ENCODE measurements around the gene CDV3. TPM values are rescaled to one million over a fixed set of nuclear protein-coding genes. Genes with fewer than 3 reads are reported as not detected.
A peak's percentile ranks its signal among the peaks of the same experiment; 100 is the strongest.

CDV3 gene
- total RNA-seq, 1 experiment from 2014 or later, result 306 TPM

- CTCF ChIA-PET, result interaction anchor here (0.6 to 1.3 kb wide), 5 partner anchors 12 to 110 kb away, joined by 3 to 5 read pairs (median 3); no protein-coding TSS in a partner anchor
- BruUV-seq (replicated peaks), result TSS peak; percentile 36
- Mint-ChIP-seq H3K36me3 (ENCODE audit: insufficient read depth, unreplicated experiment) (peaks cover 86% of the 10 kb centered on the region), H3K27ac (ENCODE audit: unreplicated experiment) (peak overlapping the region; percentile 33), H3K27me3 (ENCODE audit: unreplicated experiment) (no peaks in the 10 kb centered on the region), H3K9me3 (ENCODE audit: low read depth, unreplicated experiment) (no peaks in the 10 kb centered on the region), H3K4me3 (ENCODE audit: low read depth, unreplicated experiment) (peak overlapping the region; percentile 95), H3K4me1 (ENCODE audit: low read depth, unreplicated experiment) (peaks cover 63% of the 10 kb centered on the region)
- no peak for DNase-seq
- no peak for TF ChIP-seq CTCF (IDR thresholded peaks at IDR 0.05; ENCODE audit: unreplicated experiment)
- intact Hi-C loops (cut with micrococcal nuclease; ENCODE audit: unreplicated experiment), result loop anchor here (5.0 kb wide), 2 partner anchors 193 to 533 kb away; no protein-coding TSS in a partner anchor
Observed at GRCh38 chr3:133575086-133575485, 1.6 kb downstream of the CDV3 start.

- Mint-ChIP-seq H3K4me1 (ENCODE audit: low read depth, unreplicated experiment) (peaks cover 52% of the 10 kb centered on the region), H3K27me3 (ENCODE audit: unreplicated experiment) (no peaks in the 10 kb centered on the region), H3K4me3 (ENCODE audit: low read depth, unreplicated experiment) (peak overlapping the region; percentile 95), H3K27ac (ENCODE audit: unreplicated experiment) (peak overlapping the region; percentile 84), H3K36me3 (ENCODE audit: insufficient read depth, unreplicated experiment) (peaks cover 92% of the 10 kb centered on the region), H3K9me3 (ENCODE audit: low read depth, unreplicated experiment) (no peaks in the 10 kb centered on the region)
- DNase-seq, result no peak
- intact Hi-C loops (cut with micrococcal nuclease; ENCODE audit: unreplicated experiment), result loop anchor here (5.0 kb wide), 2 partner anchors 194 to 534 kb away; no protein-coding TSS in a partner anchor
- CTCF ChIA-PET, result interaction anchor here (0.7 kb wide), 1 partner anchor 518 kb away, joined by 3 read pairs; no protein-coding TSS in a partner anchor
- BruUV-seq (replicated peaks), result no TSS peak
- no peak for TF ChIP-seq CTCF (IDR thresholded peaks at IDR 0.05; ENCODE audit: unreplicated experiment)
Observed at GRCh38 chr3:133576169-133576568, 2.7 kb downstream of the CDV3 start.

- no peaks in the 10 kb centered on the region for H3K27me3 Mint-ChIP-seq (ENCODE audit: unreplicated experiment)
- H3K36me3 Mint-ChIP-seq (ENCODE audit: insufficient read depth, unreplicated experiment), result peaks cover 100% of the 10 kb centered on the region
- no peaks in the 10 kb centered on the region for H3K9me3 Mint-ChIP-seq (ENCODE audit: low read depth, unreplicated experiment)
- peaks cover 50% of the 10 kb centered on the region for H3K4me1 Mint-ChIP-seq (ENCODE audit: low read depth, unreplicated experiment)
- CTCF ChIA-PET, result interaction anchor here (0.5 to 2.6 kb wide), 21 partner anchors 8 to 920 kb away, joined by 3 to 15 read pairs (median 4); no protein-coding TSS in a partner anchor
- peak overlapping the region; percentile 95 for H3K4me3 Mint-ChIP-seq (ENCODE audit: low read depth, unreplicated experiment)
- BruUV-seq (replicated peaks), result no TSS peak
- TF ChIP-seq CTCF (IDR thresholded peaks at IDR 0.05; ENCODE audit: unreplicated experiment), result peak; percentile 78
- intact Hi-C loops (cut with micrococcal nuclease; ENCODE audit: unreplicated experiment), result loop anchor here (1.0 to 5.0 kb wide), 4 partner anchors 114 to 536 kb away; no protein-coding TSS in a partner anchor
- H3K27ac Mint-ChIP-seq (ENCODE audit: unreplicated experiment), result no peak overlapping the region
- peak; percentile 51 for DNase-seq
Observed at GRCh38 chr3:133578548-133579191, 5.2 kb downstream of the CDV3 start.

- H3K36me3 Mint-ChIP-seq (ENCODE audit: insufficient read depth, unreplicated experiment), result peaks cover 99% of the 10 kb centered on the region
- TF ChIP-seq CTCF (IDR thresholded peaks at IDR 0.05; ENCODE audit: unreplicated experiment), result no peak
- no peak overlapping the region for H3K27ac Mint-ChIP-seq (ENCODE audit: unreplicated experiment)
- H3K4me1 Mint-ChIP-seq (ENCODE audit: low read depth, unreplicated experiment), result peaks cover 55% of the 10 kb centered on the region
- intact Hi-C loops (cut with micrococcal nuclease; ENCODE audit: unreplicated experiment), result no loop called here
- no TSS peak for BruUV-seq (replicated peaks)
- H3K9me3 Mint-ChIP-seq (ENCODE audit: low read depth, unreplicated experiment), result no peaks in the 10 kb centered on the region
- no peak overlapping the region for H3K4me3 Mint-ChIP-seq (ENCODE audit: low read depth, unreplicated experiment)
- no peak for DNase-seq
- CTCF ChIA-PET, result no interaction called here
- H3K27me3 Mint-ChIP-seq (ENCODE audit: unreplicated experiment), result no peaks in the 10 kb centered on the region
Observed at GRCh38 chr3:133583396-133583795, 9.9 kb downstream of the CDV3 start.

Data from Calu3 (cell line).